Uterus (tissue), 4 donors: ENCODE data around the gene CHD9NB. TPM values are rescaled to one million over a fixed set of nuclear protein-coding genes. Genes with fewer than 3 reads are reported as not detected.

Source experiments
- DNase-seq, 2 donors: peaks; one replicate each; pipeline ENCODE4 v3.0.0-alpha.2; 2019 to 2020
- H3K27ac ChIP-seq, 2 donors: fragments of 200-600 bp; sonication (generic); 1 replicate in 1 of 2; 2 replicates in 1 of 2; pipeline ENCODE4 v1.5.1; 2016 to 2018
- H3K27me3 ChIP-seq, 2 donors: fragments of 200-600 bp; sonication (generic); one replicate each; pipeline ENCODE4 v1.5.1; 2018 to 2019; ENCODE audit warnings: control low read depth in 1 of 2
- H3K36me3 ChIP-seq, 2 donors: fragments of 200-600 bp; sonication (generic); one replicate each; pipeline ENCODE4 v1.5.1; 2019; ENCODE audit warnings: control low read depth in 1 of 2
- H3K4me1 ChIP-seq, 2 donors: fragments of 200-600 bp; sonication (generic); one replicate each; pipeline ENCODE4 v1.5.1; 2018 to 2019; ENCODE audit warnings: control low read depth in 1 of 2
- H3K4me3 ChIP-seq, 2 donors: fragments of 200-600 bp; sonication (generic); 1 replicate in 1 of 2; 2 replicates in 1 of 2; pipeline ENCODE4 v1.5.1; 2018 to 2019; ENCODE audit warnings: mild to moderate bottlenecking in 1 of 2
- H3K9me3 ChIP-seq, 2 donors: fragments of 200-600 bp; sonication (generic); one replicate each; pipeline ENCODE4 v1.5.1; 2019; ENCODE audit warnings: control low read depth in 1 of 2
- CTCF ChIP-seq, 4 experiments: fragments of 200-600 bp in 2 of 4; fragments of 450-650 bp in 2 of 4; sonication (generic) in 2 of 4; IDR thresholded peaks; one replicate each; pipeline ENCODE4 v1.5.1; 2016 to 2019; ENCODE audit warnings: antibody characterized with exemption in 4 of 4, mild to moderate bottlenecking in 2 of 4, moderate library complexity in 1 of 4
- POLR2A ChIP-seq, 2 donors: fragments of 450-650 bp; IDR thresholded peaks; one replicate each; pipeline ENCODE4 v1.6.1; 2016; ENCODE audit warnings: antibody characterized with exemption in 2 of 2, mild to moderate bottlenecking in 1 of 2, moderate library complexity in 1 of 2
- intact Hi-C: fragments of 100-400 bp; cut with DNase I; formaldehyde crosslinking; loops from one replicate; pipeline ENCODE4 v1.15.1; 2023; ENCODE audit warnings: low total_unique reads
- total RNA-seq, 4 donors: library from RNA; depleted of rRNA in 3 of 4; stranded (reverse); fragments of >200 nt in 3 of 4; gene quantifications; one replicate each; pipeline versions ENCODE4 v1.1.0 to v1.2.4, GENCODE V29; 2014 to 2023
- donor health status: DM: yes; HTN: yes; CAD: no.

Gene CHD9NB
- total RNA-seq, 4 donors from 2014 or later: 1.2 to 4.3 (median 4.1) TPM; not detected in 1

GRCh38 chr16:53083119-53083518 lies 30.4 kb upstream of the CHD9NB start:
- peaks cover 4 to 17% of the 10 kb centered on the region in 2 donors for H3K4me1 ChIP-seq
- H3K9me3 ChIP-seq: no peaks in the 10 kb centered on the region
- H3K36me3 ChIP-seq: no peaks in the 10 kb centered on the region
- no peak overlapping the region for H3K4me3 ChIP-seq
- DNase-seq: no peak
- intact Hi-C loops: no loop called here
- no peak overlapping the region for H3K27ac ChIP-seq
- H3K27me3 ChIP-seq: no peaks in the 10 kb centered on the region
- no peak for TF ChIP-seq CTCF (IDR thresholded peaks at IDR 0.05)
- no peak for TF ChIP-seq POLR2A (IDR thresholded peaks at IDR 0.05)

- no peak for DNase-seq
- Histone ChIP-seq H3K4me1 (peaks cover 4 to 17% of the 10 kb centered on the region in 2 donors), H3K27me3 (no peaks in the 10 kb centered on the region), H3K9me3 (no peaks in the 10 kb centered on the region), H3K27ac (peak overlapping the region; percentile 21 to 26), H3K36me3 (no peaks in the 10 kb centered on the region), H3K4me3 (no peak overlapping the region)
- no peak for TF ChIP-seq POLR2A (IDR thresholded peaks at IDR 0.05)
- no peak for TF ChIP-seq CTCF (IDR thresholded peaks at IDR 0.05)
- intact Hi-C loops: no loop called here
Observed at GRCh38 chr16:53082509-53082908, 29.8 kb upstream of the CHD9NB start.

- TF ChIP-seq POLR2A (IDR thresholded peaks at IDR 0.05) (no peak), CTCF (IDR thresholded peaks at IDR 0.05) (no peak)
- Histone ChIP-seq H3K27me3 (no peaks in the 10 kb centered on the region), H3K9me3 (no peaks in the 10 kb centered on the region), H3K4me3 (no peak overlapping the region), H3K27ac (peak overlapping the region in 1 of 2 donors; percentile 71), H3K36me3 (no peaks in the 10 kb centered on the region), H3K4me1 (peaks cover 4 to 17% of the 10 kb centered on the region in 2 donors)
- DNase-seq: no peak
- intact Hi-C loops: no loop called here
Observed at GRCh38 chr16:53081686-53082407, 29.1 kb upstream of the CHD9NB start.

GRCh38 chr16:53081032-53081424 lies 28.3 kb upstream of the CHD9NB start:
- intact Hi-C loops: no loop called here
- no peak for TF ChIP-seq POLR2A (IDR thresholded peaks at IDR 0.05)
- no peak for TF ChIP-seq CTCF (IDR thresholded peaks at IDR 0.05)
- Histone ChIP-seq H3K27ac (peak overlapping the region; percentile 71 to 75), H3K9me3 (no peaks in the 10 kb centered on the region), H3K4me1 (peaks cover 4 to 17% of the 10 kb centered on the region in 2 donors), H3K27me3 (no peaks in the 10 kb centered on the region), H3K36me3 (no peaks in the 10 kb centered on the region), H3K4me3 (no peak overlapping the region)
- DNase-seq: no peak

- H3K9me3 ChIP-seq: no peaks in the 10 kb centered on the region
- no peak overlapping the region for H3K4me3 ChIP-seq
- H3K36me3 ChIP-seq: no peaks in the 10 kb centered on the region
- H3K4me1 ChIP-seq: peaks cover 4 to 17% of the 10 kb centered on the region in 2 donors
- peak overlapping the region; percentile 71 to 75 for H3K27ac ChIP-seq
- H3K27me3 ChIP-seq: no peaks in the 10 kb centered on the region
- intact Hi-C loops: no loop called here
- no peak for TF ChIP-seq CTCF (IDR thresholded peaks at IDR 0.05)
- DNase-seq: peak; percentile 71 to 75
Observed at GRCh38 chr16:53080345-53081031, 27.8 kb upstream of the CHD9NB start.
